OCI-LY7 (cell line): Measurements from ENCODE around the gene ANKLE1.

Experiments
- EZH2phosphoT487 ChIP-seq: fragments of 200-600 bp; sonication (generic); IDR thresholded peaks from 2 replicates; pipeline ENCODE4 v1.6.1; 2018; ENCODE audit warnings: low read depth, borderline replicate concordance, mild to moderate bottlenecking, mixed run types, antibody characterized with exemption, low read length, moderate library complexity, mixed read lengths
- TF ChIP-seq, protein P1 (sequence below): fragments of 200-600 bp; sonication (generic); conservative IDR thresholded peaks from 2 replicates; pipeline ENCODE4 v1.5.1; 2014; ENCODE audit warnings: mild to moderate bottlenecking, antibody characterized with exemption, low read length, moderate library complexity, mixed read lengths

DNA sequence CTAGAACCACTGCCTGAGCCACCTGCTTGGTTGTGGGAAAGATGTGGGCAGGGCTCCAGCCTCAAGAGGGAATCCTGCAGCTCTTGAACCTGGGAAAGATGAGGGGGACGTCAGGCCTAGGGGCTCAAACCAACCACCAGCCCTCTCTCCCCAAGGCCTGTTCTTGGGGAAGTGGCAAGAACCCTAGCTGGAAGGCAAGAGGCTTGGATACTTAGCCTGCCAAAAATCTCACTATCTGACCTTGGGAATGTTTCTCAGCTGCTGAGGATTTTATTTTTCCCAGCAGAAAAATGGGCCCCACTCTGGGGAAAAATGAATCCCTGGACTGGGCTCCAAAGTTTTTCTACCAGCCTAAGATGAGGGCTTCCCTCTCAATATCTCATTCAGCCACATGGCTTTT, 21.8 kb upstream of the ANKLE1 start:
- TF ChIP-seq, protein P1, sequence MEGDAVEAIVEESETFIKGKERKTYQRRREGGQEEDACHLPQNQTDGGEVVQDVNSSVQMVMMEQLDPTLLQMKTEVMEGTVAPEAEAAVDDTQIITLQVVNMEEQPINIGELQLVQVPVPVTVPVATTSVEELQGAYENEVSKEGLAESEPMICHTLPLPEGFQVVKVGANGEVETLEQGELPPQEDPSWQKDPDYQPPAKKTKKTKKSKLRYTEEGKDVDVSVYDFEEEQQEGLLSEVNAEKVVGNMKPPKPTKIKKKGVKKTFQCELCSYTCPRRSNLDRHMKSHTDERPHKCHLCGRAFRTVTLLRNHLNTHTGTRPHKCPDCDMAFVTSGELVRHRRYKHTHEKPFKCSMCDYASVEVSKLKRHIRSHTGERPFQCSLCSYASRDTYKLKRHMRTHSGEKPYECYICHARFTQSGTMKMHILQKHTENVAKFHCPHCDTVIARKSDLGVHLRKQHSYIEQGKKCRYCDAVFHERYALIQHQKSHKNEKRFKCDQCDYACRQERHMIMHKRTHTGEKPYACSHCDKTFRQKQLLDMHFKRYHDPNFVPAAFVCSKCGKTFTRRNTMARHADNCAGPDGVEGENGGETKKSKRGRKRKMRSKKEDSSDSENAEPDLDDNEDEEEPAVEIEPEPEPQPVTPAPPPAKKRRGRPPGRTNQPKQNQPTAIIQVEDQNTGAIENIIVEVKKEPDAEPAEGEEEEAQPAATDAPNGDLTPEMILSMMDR, result no peak
- no peak for TF ChIP-seq EZH2phosphoT487
